Activated T-cell treated with anti-CD3 and anti-CD28 coated beads for 4 hours (primary cell): Measurements from ENCODE around the gene TRHDE.

Source experiments
- DNase-seq: peaks from one replicate; pipeline ENCODE4 v3.0.0-alpha.2; 2020

TRHDE gene

DNA sequence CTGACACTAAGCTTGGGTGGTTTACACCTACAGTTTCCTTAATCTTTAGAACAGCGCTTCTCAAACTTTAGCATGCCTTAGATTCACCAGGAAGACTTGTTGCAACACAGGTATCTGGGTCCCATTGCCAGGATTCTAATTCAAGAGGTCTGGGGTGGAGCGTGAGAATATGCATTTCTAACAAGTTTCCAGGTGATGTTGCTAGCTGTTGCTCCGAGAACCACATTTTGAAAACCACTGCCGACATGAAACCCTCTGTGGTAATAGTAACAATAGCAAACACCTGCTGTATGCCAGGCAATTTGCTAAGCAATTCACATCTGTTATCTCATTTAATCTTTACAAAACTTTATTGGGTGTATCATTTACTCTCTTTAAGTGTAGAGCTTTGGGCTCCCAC is 58.6 kb downstream of the TRHDE start:
- DNase-seq, result no peak

DNA sequence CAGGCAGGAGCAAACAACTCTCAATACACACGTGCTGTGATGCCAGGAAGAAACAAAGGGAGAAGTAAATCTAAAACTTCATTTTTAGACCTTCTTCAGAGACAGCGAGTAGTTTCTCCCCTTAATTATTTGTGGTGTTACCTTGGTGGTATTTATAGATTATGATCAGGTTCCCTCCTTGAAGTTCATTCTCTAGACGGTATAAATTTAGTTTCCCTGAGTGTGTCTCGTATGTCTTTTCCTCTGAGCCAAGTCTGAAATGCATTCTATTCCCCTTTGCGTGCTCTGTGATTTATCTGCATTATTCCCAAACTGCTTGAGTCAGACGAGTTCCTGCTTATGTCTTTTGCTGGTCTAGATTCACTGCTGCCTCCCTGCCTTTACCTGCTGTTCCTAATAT is 65.2 kb downstream of the TRHDE start:
- DNase-seq, result no peak

DNA sequence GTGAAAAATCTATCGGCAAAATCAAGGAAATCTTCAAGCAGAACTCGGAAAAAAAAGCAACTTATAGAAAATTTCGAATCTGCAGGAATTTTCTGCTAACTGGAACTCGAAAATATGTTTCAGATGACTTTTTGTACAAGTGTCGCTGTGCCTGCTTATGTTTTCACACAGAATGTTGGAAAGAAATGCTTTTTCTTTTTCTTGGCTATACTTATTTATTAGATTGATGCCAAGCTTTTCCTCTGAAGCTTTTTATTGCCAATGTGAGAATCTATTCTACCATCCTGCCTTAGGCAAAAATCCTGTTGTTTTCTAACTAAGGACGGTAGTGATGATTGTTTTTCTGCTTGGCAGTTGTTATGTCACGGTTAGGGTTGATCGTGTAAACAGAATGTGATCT is 65.8 kb downstream of the TRHDE start:
- DNase-seq, result no peak

DNA sequence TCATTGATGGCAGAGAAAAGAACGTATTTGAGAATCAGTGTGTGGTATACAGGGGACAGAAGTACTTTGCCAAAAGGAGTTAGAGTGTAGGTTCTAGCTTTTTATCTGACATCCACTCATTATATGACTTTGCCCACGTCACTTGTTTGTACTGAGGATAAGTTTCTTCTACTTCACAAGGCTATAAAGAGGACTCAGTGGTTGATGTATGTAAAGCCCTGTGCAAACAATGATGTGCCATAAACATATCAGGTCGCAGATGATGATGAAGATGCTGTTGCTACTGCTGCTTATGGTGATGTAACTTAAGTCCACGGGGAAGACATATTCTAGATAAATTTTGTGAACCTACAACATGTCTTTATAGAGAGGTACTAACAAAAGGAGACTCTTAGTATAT is 66.3 kb downstream of the TRHDE start:
- no peak for DNase-seq

DNA sequence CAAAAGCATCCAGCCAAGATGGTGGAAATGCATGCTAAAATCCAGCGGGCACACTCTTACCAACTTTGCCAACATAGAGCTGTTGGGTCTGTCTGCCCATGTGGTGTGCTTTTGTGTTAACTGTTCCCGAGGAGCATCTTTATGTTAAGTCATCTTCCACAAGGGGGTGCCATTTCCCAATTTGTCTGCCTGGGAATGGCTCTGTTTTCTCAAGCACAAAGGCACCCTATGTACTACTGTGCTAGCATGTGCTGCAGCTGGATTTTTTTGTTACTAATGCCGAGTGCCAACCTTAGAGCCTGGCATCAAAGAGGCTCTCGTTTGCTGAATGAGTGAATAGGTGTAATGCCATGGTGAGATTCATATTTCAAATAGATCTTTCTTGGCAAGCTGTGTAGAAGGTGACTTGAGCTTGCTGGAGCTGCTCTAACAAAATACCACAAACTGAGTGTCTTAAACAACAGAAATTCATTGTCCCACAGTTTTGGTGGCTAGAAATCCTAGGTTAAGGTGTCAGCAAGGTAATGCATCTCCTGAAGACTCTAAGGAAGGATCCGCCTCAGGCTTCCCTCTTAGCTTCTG is 74.3 kb downstream of the TRHDE start:
- DNase-seq, result no peak

DNA sequence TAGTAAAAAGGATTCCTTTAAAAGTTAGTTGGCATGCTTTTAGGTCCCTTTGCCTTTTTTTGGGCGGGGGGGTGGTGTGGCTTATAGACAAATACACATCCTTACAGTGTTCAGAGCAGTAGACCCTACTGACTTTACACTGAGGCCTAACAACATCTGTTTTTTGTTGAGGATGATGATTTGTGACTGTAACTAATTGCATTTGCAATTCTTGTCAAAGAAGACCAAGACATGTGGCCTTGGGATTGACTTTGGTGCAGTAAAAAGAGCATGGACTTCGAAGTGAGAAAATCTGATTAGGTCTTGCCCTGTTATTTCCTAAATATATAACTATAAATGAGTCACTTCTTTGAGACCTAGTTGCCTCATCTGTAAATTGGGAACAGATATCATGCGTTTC is 77.3 kb downstream of the TRHDE start:
- no peak for DNase-seq

DNA sequence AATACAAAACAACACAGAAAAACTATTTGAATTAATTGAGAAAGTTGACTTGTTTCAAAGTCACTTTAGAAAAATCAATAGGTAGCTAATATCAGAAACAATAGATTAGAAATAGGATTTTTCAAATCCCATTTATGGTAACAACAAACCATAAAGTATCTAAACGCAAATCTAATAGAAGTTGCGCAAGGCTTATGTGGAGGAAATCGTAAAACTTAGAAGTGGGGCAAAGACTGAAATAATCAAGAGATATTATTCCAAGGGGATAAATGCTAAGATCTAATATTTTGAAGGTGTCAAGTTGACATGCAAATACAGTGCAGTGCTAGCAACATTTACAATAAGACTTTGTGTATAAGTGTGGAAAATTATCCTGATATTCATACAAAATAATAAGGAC is 87.2 kb downstream of the TRHDE start:
- no peak for DNase-seq

DNA sequence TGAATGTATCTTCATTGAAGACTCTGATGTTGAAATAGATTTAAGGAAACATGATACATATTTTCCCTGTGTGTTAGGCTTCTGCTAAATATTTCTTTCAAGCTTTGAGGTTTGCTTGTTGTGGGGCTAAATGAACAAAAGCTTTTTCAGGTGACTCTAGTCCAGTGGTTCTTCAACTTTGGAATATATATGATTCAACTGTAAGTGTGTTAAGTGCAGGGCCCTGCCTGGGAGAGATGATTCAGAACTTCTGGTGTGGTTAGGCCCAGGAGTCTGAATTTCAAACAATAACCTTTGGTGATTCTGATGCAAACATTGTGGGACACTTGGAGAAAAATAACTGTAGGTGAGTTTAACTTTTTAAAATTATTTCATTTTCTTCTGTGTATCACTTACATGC is 93.0 kb downstream of the TRHDE start:
- DNase-seq, result no peak

DNA sequence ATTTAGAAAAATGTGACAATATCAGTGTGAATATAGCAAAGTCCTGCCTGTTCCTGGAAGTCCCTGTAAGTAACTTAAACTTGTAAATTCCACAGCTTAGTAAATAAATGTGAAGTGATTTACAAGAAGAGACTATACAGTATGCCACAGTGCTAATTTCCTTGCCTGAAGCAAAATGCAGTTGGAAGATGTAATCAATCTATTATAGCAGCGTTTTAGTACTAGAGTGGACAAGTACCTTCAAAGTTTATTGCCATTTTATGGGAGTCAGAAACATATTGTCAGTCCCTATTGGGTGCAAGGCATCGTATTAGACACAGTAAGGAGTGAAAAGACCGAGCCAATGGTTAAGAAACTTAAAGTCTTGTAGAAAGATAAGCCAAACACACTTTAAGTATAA is 94.1 kb downstream of the TRHDE start:
- DNase-seq, result no peak

DNA sequence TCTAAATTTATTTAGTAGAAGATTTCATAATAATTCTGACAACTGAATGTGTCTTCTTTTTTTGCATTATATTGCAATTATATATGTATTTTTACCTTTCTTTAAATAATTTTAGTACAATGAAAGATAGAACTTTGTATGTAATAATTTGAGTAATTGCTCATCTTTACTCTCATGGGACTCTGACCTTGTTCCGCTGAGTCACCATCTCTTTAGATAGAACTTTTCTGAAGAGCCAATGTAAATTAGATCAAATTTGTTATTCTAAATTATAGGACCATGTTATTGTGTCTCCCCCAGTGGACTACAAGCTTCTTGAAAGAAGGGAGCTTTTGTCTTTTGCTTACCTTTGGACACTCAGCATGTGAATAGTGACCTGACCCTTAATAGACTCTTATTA is 96.1 kb downstream of the TRHDE start:
- DNase-seq, result no peak

DNA sequence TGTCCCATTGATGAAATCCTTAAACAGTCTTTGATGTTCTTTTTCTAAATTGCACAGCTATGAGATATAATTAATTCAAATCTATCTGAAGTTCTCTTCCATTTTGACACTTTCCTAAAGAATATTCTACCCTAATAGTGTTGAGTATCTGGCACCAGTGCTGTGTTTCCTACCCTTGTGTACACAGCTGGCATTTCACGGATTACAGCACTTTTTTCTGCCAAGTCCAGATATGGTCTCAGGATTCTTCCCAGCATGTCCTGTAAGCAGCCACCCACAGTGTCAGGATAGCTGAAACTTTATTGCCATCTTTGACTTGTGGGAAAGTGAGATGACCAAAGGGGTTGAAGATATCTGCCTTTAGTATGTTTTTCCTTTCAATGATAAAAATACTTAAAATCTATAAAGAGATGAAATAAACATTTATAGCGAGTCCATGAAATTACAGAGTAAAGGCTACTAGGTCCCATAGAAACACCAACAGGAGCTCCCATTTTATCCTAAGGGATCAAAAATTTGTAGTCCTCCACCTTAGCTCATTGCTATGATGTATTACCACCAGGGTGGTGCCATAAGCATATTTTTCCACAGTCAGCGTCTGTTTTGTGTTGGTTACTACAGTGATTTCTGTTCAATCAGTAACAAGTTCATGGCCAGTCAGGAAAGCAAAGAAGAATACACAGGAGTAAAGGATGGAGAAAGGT is 96.7 kb downstream of the TRHDE start:
- DNase-seq, result no peak

DNA sequence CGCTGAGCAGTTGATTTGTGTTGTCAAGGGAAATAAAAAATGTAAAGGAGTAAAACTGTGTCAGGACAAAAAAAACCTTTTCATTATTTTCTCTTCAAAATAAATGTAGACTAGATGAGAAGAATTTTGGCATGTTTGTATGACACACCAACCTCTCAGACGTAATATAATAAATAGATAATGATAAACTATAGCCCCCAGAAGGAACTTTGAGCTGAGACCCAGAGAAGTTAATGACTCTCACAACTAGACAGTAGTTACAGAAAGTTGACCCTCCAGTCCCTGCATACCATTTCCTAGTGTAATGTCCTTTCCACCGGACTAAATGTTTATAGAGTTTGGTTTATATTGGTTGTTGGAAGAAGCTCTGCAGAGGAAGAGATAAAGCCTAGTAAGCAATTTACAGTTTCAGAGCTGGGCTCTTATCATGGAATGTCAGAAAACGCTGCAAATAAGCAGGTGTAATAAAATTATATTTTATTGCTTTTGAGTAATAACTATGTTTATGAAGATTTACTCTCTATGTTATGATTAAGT is 97.3 kb downstream of the TRHDE start:
- no peak for DNase-seq

DNA sequence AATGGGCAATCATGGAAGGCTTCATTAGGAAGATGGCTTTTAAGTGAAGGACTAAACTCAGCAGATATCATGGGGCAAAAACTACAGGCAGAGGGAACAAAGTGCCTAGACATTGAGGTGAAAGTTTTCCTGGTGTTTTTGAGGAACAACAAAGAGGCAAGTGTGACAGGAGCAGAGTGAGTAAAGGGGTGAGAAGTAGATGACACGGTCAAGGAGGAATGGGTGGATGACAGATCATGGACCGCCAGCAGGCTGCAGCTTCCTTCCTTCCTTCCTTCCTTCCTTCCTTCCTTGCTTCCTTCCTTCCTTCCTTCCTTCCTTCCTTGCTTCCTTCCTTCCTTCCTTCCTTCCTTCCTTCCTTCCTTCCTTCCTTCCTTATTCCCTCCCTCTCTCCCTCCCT is 108.3 kb downstream of the TRHDE start:
- DNase-seq, result no peak

DNA sequence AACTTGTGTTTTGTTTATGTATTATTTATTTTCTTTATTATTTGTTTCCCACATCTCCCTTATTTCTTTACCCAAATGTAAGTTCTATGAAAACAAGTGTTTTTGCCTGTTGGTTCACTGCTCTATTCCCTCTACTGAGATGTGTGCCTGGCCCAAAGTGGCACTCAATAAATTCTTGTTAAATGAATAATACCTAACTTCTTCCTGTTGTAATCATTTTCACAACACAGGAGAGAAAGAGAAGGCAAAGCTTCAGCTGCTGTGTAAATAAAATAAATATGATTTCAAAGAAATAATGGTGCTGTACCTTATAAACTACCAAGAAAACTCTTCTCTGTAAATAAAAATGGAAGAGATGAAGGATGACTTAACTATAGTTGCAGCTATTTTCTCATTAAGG is 116.2 kb downstream of the TRHDE start:
- no peak for DNase-seq

DNA sequence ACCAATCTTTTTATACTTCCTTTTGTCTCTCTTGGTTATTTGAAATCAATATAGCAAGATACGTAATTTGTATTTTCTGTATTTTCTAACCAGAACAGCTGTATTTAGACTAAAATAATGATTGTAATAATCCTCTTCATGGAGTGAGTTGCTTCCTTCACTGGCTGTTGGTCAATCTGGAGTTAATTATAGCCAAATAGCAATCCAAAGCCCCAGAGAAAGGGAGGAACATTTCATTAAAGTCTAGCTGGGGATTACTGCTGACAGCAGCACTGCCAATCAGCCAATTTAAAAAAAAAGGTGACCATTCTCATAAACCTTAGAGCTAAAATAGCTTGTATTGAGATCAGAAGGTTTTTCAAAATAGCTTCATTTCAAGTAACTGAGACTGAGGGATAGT is 118.0 kb downstream of the TRHDE start:
- DNase-seq, result no peak

DNA sequence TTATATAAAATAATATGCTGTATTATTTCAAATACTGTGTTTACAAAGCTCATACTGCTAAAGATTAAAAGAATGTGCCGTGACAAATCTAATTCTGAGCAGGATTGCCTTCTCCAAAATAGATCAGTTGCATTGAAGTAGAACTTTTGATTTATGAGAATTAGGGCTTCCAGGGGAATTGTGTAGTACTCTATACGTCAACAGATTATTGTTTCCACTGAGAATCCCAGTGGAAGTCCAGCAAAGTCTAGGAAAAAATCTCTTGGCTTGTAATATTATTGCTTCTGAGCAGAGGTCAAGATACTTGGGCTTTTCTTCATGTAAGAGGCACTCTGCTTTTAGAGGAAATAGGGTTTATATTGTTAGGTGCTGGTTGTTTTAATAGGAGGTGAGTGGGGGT is 133.9 kb downstream of the TRHDE start:
- DNase-seq, result no peak

DNA sequence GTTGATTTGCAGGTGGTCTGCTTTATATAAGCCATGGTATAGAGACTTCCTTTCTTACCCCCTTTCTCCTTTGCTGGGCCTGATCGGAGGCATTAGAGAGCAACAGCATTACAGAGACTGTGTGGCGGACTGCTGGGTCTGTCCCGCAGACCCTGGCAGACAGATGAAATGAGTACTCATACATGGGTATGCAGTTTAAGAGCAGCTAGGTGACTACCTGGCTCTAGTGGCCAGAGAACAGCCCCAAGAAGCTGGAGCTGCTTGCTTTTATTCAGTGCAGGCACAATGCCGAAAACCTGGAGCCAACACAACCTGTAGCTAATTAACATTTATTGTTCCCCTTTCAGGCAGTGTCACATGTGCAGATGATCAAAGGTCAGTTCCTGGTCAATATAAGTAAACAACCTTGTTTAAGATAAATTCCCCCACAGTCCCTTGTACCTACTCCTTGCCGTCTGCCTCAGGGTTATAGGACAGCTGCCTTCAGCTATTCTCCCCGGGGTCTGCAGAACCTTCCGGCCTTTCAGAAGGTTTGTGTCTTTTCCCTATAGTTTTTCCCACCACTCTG is 160.0 kb downstream of the TRHDE start:
- no peak for DNase-seq

DNA sequence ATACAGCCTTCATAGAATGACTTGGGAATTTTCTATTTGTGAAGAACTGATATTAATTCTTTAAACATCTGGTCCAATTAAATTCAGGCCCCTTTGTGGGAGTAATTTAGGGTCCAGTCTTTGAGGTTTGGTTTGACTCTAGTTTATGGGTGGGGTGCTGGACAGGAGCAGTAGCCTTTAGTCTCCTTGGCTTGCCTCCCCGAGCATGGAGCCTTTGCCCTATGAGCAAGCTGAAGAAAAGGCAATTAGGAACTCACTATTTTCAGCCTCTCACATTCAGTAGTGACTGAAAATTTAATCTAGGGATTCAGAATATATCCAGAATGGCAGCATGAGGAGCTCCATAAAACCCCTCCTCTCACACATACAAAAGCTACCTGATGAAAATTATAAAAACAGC is 161.1 kb downstream of the TRHDE start:
- DNase-seq, result no peak

DNA sequence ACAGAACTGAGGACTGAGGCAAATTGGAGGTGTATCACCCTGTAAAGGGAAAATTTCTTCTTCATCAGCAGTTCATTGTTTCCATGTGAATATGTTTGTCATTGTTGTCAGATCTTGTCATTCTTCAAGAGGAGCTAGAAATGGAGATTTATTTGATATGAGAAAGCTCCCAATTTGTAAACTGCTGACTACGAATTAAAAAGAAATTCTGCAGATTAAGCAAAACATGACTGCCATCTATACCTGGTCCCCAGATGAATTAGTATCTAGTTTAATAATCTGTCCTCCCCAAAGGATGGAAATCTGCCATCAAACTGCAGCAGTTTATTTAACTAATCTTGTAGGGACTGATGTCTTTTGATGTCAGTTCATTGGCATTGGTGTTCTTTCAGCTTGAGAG is 162.8 kb downstream of the TRHDE start:
- DNase-seq, result no peak

DNA sequence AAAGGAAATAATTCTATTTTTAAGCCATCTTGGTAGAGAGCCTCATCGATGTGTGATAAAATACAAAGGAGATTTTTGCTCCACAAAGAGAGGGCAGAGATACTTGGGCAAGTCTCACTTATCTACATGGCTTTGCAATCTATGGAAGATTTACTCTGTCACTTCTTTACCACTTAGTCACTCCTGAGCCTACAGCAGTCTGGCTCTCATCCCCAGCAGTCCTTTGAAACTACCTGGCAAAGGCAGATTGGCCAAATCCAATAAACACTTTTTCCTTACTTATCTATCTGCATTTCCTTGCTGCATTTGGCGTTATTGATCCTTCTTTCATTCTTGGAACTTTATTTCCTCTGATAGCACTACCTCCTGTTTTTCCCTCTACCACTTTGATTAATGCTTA is 170.0 kb downstream of the TRHDE start:
- no peak for DNase-seq

DNA sequence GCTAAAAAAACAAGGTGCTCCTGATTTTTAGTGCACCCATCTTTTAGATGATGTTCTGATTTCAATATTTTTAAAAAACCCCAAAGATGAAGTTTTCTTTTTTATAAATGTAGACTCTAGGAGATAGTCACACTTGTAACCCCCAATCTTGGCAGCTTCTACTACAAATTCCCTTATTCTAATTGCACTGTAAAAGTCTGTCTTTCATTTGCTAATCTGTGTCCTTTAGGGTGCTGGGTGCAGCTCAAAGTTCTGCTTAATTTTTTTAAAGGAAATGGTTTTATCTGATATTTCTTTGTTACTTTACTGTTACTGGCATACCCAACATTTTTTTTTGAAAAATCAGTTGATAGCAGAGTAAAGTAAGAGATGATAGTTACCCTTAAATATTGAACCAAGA is 172.0 kb downstream of the TRHDE start:
- DNase-seq, result no peak

DNA sequence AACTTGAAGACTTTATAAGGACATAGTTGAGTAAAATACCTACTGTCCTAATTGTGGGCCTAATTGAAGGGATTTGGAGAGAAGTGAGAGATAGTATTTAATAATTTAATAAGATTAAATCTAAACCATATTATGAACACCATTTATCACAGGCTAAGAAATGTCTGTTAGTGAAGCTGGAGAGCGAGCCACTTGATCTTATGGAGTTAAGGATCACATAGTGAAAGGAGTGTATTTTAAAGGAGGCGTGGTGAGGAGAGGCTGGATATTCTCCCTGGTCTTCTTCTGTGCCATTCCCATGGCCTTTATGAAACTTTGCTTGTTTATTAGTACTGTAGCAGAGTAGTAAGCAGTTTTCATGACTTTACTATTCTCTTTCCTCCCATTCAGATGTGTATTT is 172.4 kb downstream of the TRHDE start:
- DNase-seq, result no peak

DNA sequence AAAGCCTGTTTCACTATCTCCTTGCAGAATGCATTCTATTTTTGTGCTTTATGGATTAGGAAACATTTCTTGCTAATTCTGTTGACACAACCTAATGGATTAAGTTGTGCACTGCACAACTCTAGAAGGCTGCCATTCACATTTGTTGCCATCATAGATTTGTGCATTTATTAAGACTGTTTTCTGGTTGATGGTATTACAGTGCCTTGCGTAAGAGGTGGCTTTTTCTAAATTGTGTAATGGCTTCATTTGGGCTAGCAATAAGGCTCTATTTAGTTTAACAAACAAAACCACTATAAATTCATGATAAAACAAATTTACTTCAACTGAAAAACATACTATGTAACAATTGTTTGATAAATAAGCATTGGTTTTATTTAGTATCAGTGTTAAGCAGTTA is 175.9 kb downstream of the TRHDE start:
- no peak for DNase-seq

DNA sequence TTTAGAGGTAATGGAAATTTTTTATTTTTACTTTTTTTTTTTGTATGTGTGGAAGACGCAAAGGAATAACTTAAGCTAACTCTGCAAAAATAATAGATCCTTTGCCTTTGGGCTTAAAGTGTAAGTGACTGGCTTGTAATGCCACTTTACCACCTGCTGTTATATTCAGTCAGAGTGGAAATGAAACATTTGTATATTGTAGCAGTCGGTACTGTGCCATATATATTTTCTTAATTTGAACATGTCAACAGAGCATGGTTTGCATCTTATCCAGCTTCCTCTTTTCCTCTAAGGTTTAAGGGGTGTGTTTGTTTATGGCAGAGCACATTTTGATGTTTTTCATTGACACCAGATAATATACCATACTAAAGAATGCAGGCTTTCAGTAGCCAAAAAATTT is 176.6 kb downstream of the TRHDE start:
- DNase-seq, result no peak

DNA sequence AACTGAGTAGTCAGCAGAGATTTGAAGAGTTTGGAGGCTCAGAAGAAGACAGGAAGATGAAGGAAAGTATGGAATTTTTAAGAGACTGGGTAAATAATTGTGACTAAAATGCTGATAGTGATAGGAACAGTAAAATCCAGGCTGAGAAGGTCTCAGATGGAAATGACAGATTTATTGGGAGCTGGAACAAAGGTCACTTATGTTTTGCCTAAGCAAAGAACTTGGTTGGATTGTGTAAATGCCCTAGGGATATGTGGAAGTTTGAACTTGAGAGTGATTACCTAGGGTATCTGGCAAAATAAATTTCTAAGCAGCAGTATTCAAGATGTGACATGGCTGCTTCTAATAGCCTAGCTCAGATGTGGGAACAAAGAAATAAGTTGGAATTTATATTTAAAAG is 180.9 kb downstream of the TRHDE start:
- no peak for DNase-seq
